NCI-H2227 (cell line): Measurements from ENCODE around the gene STRBP.

Experiments
- DNase-seq: peaks from one replicate; lab custom pipeline; 2025; ENCODE audit not compliant: unreplicated experiment; lab: John Stamatoyannopoulos, UW

Gene STRBP

GRCh38 chr9:123104807-123105206 lies 163.6 kb downstream of the STRBP start:
- DNase-seq, result no peak

GRCh38 chr9:123102375-123103113 lies 165.8 kb downstream of the STRBP start:
- DNase-seq, result no peak

GRCh38 chr9:123099548-123099947 lies 168.8 kb downstream of the STRBP start:
- no peak for DNase-seq

- no peak for DNase-seq
Observed at GRCh38 chr9:123099042-123099441, 169.3 kb downstream of the STRBP start.

GRCh38 chr9:123098096-123098459 lies 170.3 kb downstream of the STRBP start:
- DNase-seq, result no peak

GRCh38 chr9:123097430-123098095 lies 170.8 kb downstream of the STRBP start:
- no peak for DNase-seq

- no peak for DNase-seq
Observed at GRCh38 chr9:123096987-123097386, 171.4 kb downstream of the STRBP start.

GRCh38 chr9:123093141-123093540 lies 175.2 kb downstream of the STRBP start:
- no peak for DNase-seq

GRCh38 chr9:123091459-123091858 lies 176.9 kb downstream of the STRBP start:
- no peak for DNase-seq

GRCh38 chr9:123090956-123091355 lies 177.4 kb downstream of the STRBP start:
- DNase-seq, result no peak

- no peak for DNase-seq
Observed at GRCh38 chr9:123090198-123090896, 178.0 kb downstream of the STRBP start.

GRCh38 chr9:123089790-123090189 lies 178.6 kb downstream of the STRBP start:
- DNase-seq, result no peak

GRCh38 chr9:123089040-123089439 lies 179.3 kb downstream of the STRBP start:
- DNase-seq, result no peak

GRCh38 chr9:123087359-123087888 lies 181.0 kb downstream of the STRBP start:
- DNase-seq, result no peak

GRCh38 chr9:123085916-123086315 lies 182.5 kb downstream of the STRBP start:
- DNase-seq, result no peak

GRCh38 chr9:123084256-123084655 lies 184.1 kb downstream of the STRBP start:
- DNase-seq, result no peak

GRCh38 chr9:123083680-123084079 lies 184.7 kb downstream of the STRBP start:
- no peak for DNase-seq

GRCh38 chr9:123081824-123082223 lies 186.6 kb downstream of the STRBP start:
- DNase-seq, result peak; percentile 43

- no peak for DNase-seq
Observed at GRCh38 chr9:123080444-123080843, 187.9 kb downstream of the STRBP start.

- no peak for DNase-seq
Observed at GRCh38 chr9:123074628-123075027, 193.8 kb downstream of the STRBP start.

GRCh38 chr9:123073991-123074422 lies 194.4 kb downstream of the STRBP start:
- DNase-seq, result no peak

GRCh38 chr9:123073441-123073840 lies 194.9 kb downstream of the STRBP start:
- DNase-seq, result no peak
